GM12801 (cell line): ENCODE data around the gene P2RX2.

ENCODE experiments used
- CTCF ChIP-seq: IDR thresholded peaks from one replicate; pipeline ENCODE4 v1.5.1; 2011; ENCODE audit warnings: control low read depth; ENCODE audit not compliant: insufficient read length; ENCODE audit errors: extremely low read depth

P2RX2 gene

GRCh38 chr12:132624910-132625630, 6.5 kb downstream of the P2RX2 start:
- TF ChIP-seq CTCF = no peak

GRCh38 chr12:132625731-132626430, 7.3 kb downstream of the P2RX2 start:
- TF ChIP-seq CTCF = no peak

GRCh38 chr12:132629330-132629729, 10.8 kb downstream of the P2RX2 start:
- no peak for TF ChIP-seq CTCF

GRCh38 chr12:132630672-132631071, 12.1 kb downstream of the P2RX2 start:
- no peak for TF ChIP-seq CTCF

GRCh38 chr12:132631666-132632065, 13.1 kb downstream of the P2RX2 start:
- TF ChIP-seq CTCF = no peak

GRCh38 chr12:132632521-132633228, 14.1 kb downstream of the P2RX2 start:
- TF ChIP-seq CTCF = no peak

GRCh38 chr12:132633398-132633797, 14.8 kb downstream of the P2RX2 start:
- no peak for TF ChIP-seq CTCF
